ENCODE data around the gene TMEM135.
A peak's percentile ranks its signal among the peaks of the same experiment; 100 is the strongest.

Gene TMEM135

GRCh38 chr11:87368858-87369480, 331.2 kb downstream of the TMEM135 start:
- Histone ChIP-seq H3K27me3 (ENCODE audit: insufficient read depth, insufficient read length) (no peaks in the 10 kb centered on the region), H3K9ac (ENCODE audit: insufficient read length, low read depth) (no peak overlapping the region), H3K36me3 (ENCODE audit: insufficient read depth, insufficient read length, low read length) (no peaks in the 10 kb centered on the region), H3K9me3 (ENCODE audit: insufficient read depth, low read length) (no peaks in the 10 kb centered on the region), H3K4me3 (ENCODE audit: insufficient read length, low read depth) (no peak overlapping the region), H3K4me1 (ENCODE audit: insufficient read depth, insufficient read length) (no peaks in the 10 kb centered on the region)
- TF ChIP-seq ZNF274 (IDR thresholded peaks at IDR 0.05; ENCODE audit: low read depth, low read length) (no peak), SUZ12 (IDR thresholded peaks at IDR 0.05; ENCODE audit: extremely low read depth, insufficient read depth, insufficient read length) (no peak), YY1 (IDR thresholded peaks at IDR 0.05; ENCODE audit: insufficient read depth, insufficient read length) (no peak)
- DNase-seq (ENCODE audit: low read depth, low spot score), result peak; percentile 25

DNA sequence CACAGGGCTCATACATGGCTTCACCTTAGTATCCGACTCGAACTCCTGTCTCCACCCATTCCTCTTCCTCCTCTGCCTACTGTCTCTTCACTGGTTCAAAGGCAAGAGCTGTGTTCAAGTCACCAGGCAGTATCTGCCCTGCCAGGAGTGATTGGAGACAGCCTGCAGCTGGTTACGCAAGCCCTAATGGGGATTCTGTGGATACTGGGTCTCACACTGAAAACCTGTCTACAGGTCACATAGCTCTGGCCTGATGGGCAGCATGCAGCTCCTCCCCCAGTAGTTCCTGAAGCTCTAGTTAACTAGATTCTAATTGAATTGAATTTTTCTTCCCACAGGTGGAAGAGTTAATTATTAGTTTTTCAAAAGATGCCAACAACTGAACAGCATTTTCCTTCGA, 332.2 kb downstream of the TMEM135 start:
- H3K27me3 ChIP-seq (ENCODE audit: insufficient read depth, insufficient read length), result no peaks in the 10 kb centered on the region
- no peak overlapping the region for H3K9ac ChIP-seq (ENCODE audit: insufficient read length, low read depth)
- H3K36me3 ChIP-seq (ENCODE audit: insufficient read depth, insufficient read length, low read length), result no peaks in the 10 kb centered on the region
- H3K9me3 ChIP-seq (ENCODE audit: insufficient read depth, low read length), result no peaks in the 10 kb centered on the region
- no peak for DNase-seq (ENCODE audit: low read depth, low spot score)
- H3K4me3 ChIP-seq (ENCODE audit: insufficient read length, low read depth), result no peak overlapping the region
- TF ChIP-seq ZNF274 (IDR thresholded peaks at IDR 0.05; ENCODE audit: low read depth, low read length) (no peak), SUZ12 (IDR thresholded peaks at IDR 0.05; ENCODE audit: extremely low read depth, insufficient read depth, insufficient read length) (no peak), YY1 (IDR thresholded peaks at IDR 0.05; ENCODE audit: insufficient read depth, insufficient read length) (no peak)
- H3K4me1 ChIP-seq (ENCODE audit: insufficient read depth, insufficient read length), result no peaks in the 10 kb centered on the region

DNA sequence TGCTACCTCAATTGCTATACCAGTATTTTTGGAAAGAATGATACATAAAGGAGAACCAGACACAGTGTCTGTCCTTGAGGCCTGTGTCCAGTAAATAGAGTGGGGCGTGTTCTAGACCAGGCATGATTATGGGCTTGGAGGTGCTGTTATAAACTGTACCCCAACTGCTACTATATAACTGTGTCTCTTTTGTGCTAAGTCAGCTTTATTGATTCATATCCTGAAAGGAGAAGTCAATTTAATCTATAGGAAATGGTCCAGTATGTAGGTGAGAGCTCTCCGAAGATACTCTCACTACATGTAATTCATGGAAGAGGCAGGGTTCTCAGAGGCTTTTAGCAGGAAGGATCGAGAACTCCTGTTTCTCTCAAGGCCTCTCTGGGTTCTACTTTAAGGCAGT, 334.3 kb downstream of the TMEM135 start:
- no peaks in the 10 kb centered on the region for H3K4me1 ChIP-seq (ENCODE audit: insufficient read depth, insufficient read length)
- H3K4me3 ChIP-seq (ENCODE audit: insufficient read length, low read depth), result no peak overlapping the region
- H3K9me3 ChIP-seq (ENCODE audit: insufficient read depth, low read length), result no peaks in the 10 kb centered on the region
- no peak overlapping the region for H3K9ac ChIP-seq (ENCODE audit: insufficient read length, low read depth)
- no peaks in the 10 kb centered on the region for H3K27me3 ChIP-seq (ENCODE audit: insufficient read depth, insufficient read length)
- H3K36me3 ChIP-seq (ENCODE audit: insufficient read depth, insufficient read length, low read length), result no peaks in the 10 kb centered on the region
- DNase-seq (ENCODE audit: low read depth, low spot score), result no peak
- TF ChIP-seq YY1 (IDR thresholded peaks at IDR 0.05; ENCODE audit: insufficient read depth, insufficient read length) (no peak), ZNF274 (IDR thresholded peaks at IDR 0.05; ENCODE audit: low read depth, low read length) (no peak), SUZ12 (IDR thresholded peaks at IDR 0.05; ENCODE audit: extremely low read depth, insufficient read depth, insufficient read length) (no peak)

Data from NT2/D1 (cell line).